ENCODE results near the gene EEIG1.

Gene EEIG1

GRCh38 chr9:127972236-127972871, 8.4 kb downstream of the EEIG1 start:
- Histone ChIP-seq H3K36me3 (ENCODE audit: control insufficient read depth, insufficient read depth, low read length) (peaks cover 3% of the 10 kb centered on the region), H3K4me1 (ENCODE audit: control insufficient read depth, insufficient read depth, low read length) (peaks cover 15% of the 10 kb centered on the region), H3K4me3 (ENCODE audit: low read depth, low read length) (no peak overlapping the region), H3K9ac (ENCODE audit: low read depth, low read length) (peak overlapping the region; percentile 73), H3K9me3 (ENCODE audit: control insufficient read depth, insufficient read depth, low read length) (no peaks in the 10 kb centered on the region), H3K27me3 (ENCODE audit: control insufficient read depth, insufficient read depth, low read length) (no peaks in the 10 kb centered on the region)

- peaks cover 11% of the 10 kb centered on the region for H3K4me1 ChIP-seq (ENCODE audit: control insufficient read depth, insufficient read depth, low read length)
- peak overlapping the region; percentile 73 for H3K9ac ChIP-seq (ENCODE audit: low read depth, low read length)
- no peaks in the 10 kb centered on the region for H3K9me3 ChIP-seq (ENCODE audit: control insufficient read depth, insufficient read depth, low read length)
- H3K36me3 ChIP-seq (ENCODE audit: control insufficient read depth, insufficient read depth, low read length): peaks cover 3% of the 10 kb centered on the region
- H3K4me3 ChIP-seq (ENCODE audit: low read depth, low read length): no peak overlapping the region
- H3K27me3 ChIP-seq (ENCODE audit: control insufficient read depth, insufficient read depth, low read length): no peaks in the 10 kb centered on the region
Measured at GRCh38 chr9:127971357-127972235, 9.2 kb downstream of the EEIG1 start.

- H3K9me3 ChIP-seq (ENCODE audit: control insufficient read depth, insufficient read depth, low read length): no peaks in the 10 kb centered on the region
- H3K9ac ChIP-seq (ENCODE audit: low read depth, low read length): peak overlapping the region; percentile 54
- no peak overlapping the region for H3K4me3 ChIP-seq (ENCODE audit: low read depth, low read length)
Measured at GRCh38 chr9:127970401-127971313, 10.1 kb downstream of the EEIG1 start.

GRCh38 chr9:127968700-127969383, 11.9 kb downstream of the EEIG1 start:
- Histone ChIP-seq H3K27me3 (ENCODE audit: control insufficient read depth, insufficient read depth, low read length) (no peaks in the 10 kb centered on the region), H3K4me1 (ENCODE audit: control insufficient read depth, insufficient read depth, low read length) (peaks cover 9% of the 10 kb centered on the region), H3K9me3 (ENCODE audit: control insufficient read depth, insufficient read depth, low read length) (no peaks in the 10 kb centered on the region), H3K36me3 (ENCODE audit: control insufficient read depth, insufficient read depth, low read length) (peaks cover 6% of the 10 kb centered on the region), H3K4me3 (ENCODE audit: low read depth, low read length) (no peak overlapping the region), H3K9ac (ENCODE audit: low read depth, low read length) (no peak overlapping the region)

More at GRCh38 chr9:127970401-127971313, 10.1 kb downstream of the EEIG1 start:
- Histone ChIP-seq H3K27me3 (ENCODE audit: control insufficient read depth, insufficient read depth, low read length) (no peaks in the 10 kb centered on the region), H3K4me1 (ENCODE audit: control insufficient read depth, insufficient read depth, low read length) (peaks cover 11% of the 10 kb centered on the region), H3K36me3 (ENCODE audit: control insufficient read depth, insufficient read depth, low read length) (peaks cover 3% of the 10 kb centered on the region)

- H3K4me1 ChIP-seq (ENCODE audit: control insufficient read depth, insufficient read depth, low read length): peaks cover 9% of the 10 kb centered on the region
- H3K36me3 ChIP-seq (ENCODE audit: control insufficient read depth, insufficient read depth, low read length): peaks cover 7% of the 10 kb centered on the region
- H3K27me3 ChIP-seq (ENCODE audit: control insufficient read depth, insufficient read depth, low read length): no peaks in the 10 kb centered on the region
- no peak overlapping the region for H3K9ac ChIP-seq (ENCODE audit: low read depth, low read length)
- no peak overlapping the region for H3K4me3 ChIP-seq (ENCODE audit: low read depth, low read length)
- H3K9me3 ChIP-seq (ENCODE audit: control insufficient read depth, insufficient read depth, low read length): no peaks in the 10 kb centered on the region
Measured at GRCh38 chr9:127968042-127968441, 12.7 kb downstream of the EEIG1 start.

GRCh38 chr9:127967151-127967809, 13.5 kb downstream of the EEIG1 start:
- Histone ChIP-seq H3K9me3 (ENCODE audit: control insufficient read depth, insufficient read depth, low read length) (no peaks in the 10 kb centered on the region), H3K27me3 (ENCODE audit: control insufficient read depth, insufficient read depth, low read length) (no peaks in the 10 kb centered on the region), H3K4me1 (ENCODE audit: control insufficient read depth, insufficient read depth, low read length) (peaks cover 8% of the 10 kb centered on the region), H3K36me3 (ENCODE audit: control insufficient read depth, insufficient read depth, low read length) (peaks cover 9% of the 10 kb centered on the region), H3K9ac (ENCODE audit: low read depth, low read length) (no peak overlapping the region), H3K4me3 (ENCODE audit: low read depth, low read length) (no peak overlapping the region)

- H3K36me3 ChIP-seq (ENCODE audit: control insufficient read depth, insufficient read depth, low read length): peaks cover 7% of the 10 kb centered on the region
- no peaks in the 10 kb centered on the region for H3K9me3 ChIP-seq (ENCODE audit: control insufficient read depth, insufficient read depth, low read length)
- H3K9ac ChIP-seq (ENCODE audit: low read depth, low read length): no peak overlapping the region
Measured at GRCh38 chr9:127966416-127967150, 14.2 kb downstream of the EEIG1 start.

GRCh38 chr9:127965953-127966352, 14.8 kb downstream of the EEIG1 start:
- H3K9ac ChIP-seq (ENCODE audit: low read depth, low read length): peak overlapping the region; percentile 54
- H3K27me3 ChIP-seq (ENCODE audit: control insufficient read depth, insufficient read depth, low read length): no peaks in the 10 kb centered on the region
- H3K4me1 ChIP-seq (ENCODE audit: control insufficient read depth, insufficient read depth, low read length): no peaks in the 10 kb centered on the region
- H3K36me3 ChIP-seq (ENCODE audit: control insufficient read depth, insufficient read depth, low read length): peaks cover 8% of the 10 kb centered on the region
- no peaks in the 10 kb centered on the region for H3K9me3 ChIP-seq (ENCODE audit: control insufficient read depth, insufficient read depth, low read length)
- no peak overlapping the region for H3K4me3 ChIP-seq (ENCODE audit: low read depth, low read length)

More at GRCh38 chr9:127966416-127967150, 14.2 kb downstream of the EEIG1 start:
- Histone ChIP-seq H3K4me1 (ENCODE audit: control insufficient read depth, insufficient read depth, low read length) (peaks cover 1% of the 10 kb centered on the region), H3K4me3 (ENCODE audit: low read depth, low read length) (no peak overlapping the region), H3K27me3 (ENCODE audit: control insufficient read depth, insufficient read depth, low read length) (no peaks in the 10 kb centered on the region)

- no peaks in the 10 kb centered on the region for H3K9me3 ChIP-seq (ENCODE audit: control insufficient read depth, insufficient read depth, low read length)
- H3K4me1 ChIP-seq (ENCODE audit: control insufficient read depth, insufficient read depth, low read length): no peaks in the 10 kb centered on the region
- no peaks in the 10 kb centered on the region for H3K27me3 ChIP-seq (ENCODE audit: control insufficient read depth, insufficient read depth, low read length)
- no peak overlapping the region for H3K9ac ChIP-seq (ENCODE audit: low read depth, low read length)
- no peak overlapping the region for H3K4me3 ChIP-seq (ENCODE audit: low read depth, low read length)
- peaks cover 8% of the 10 kb centered on the region for H3K36me3 ChIP-seq (ENCODE audit: control insufficient read depth, insufficient read depth, low read length)
Measured at GRCh38 chr9:127963359-127964064, 17.3 kb downstream of the EEIG1 start.

- Histone ChIP-seq H3K27me3 (ENCODE audit: control insufficient read depth, insufficient read depth, low read length) (no peaks in the 10 kb centered on the region), H3K4me1 (ENCODE audit: control insufficient read depth, insufficient read depth, low read length) (no peaks in the 10 kb centered on the region), H3K4me3 (ENCODE audit: low read depth, low read length) (no peak overlapping the region), H3K9ac (ENCODE audit: low read depth, low read length) (no peak overlapping the region), H3K36me3 (ENCODE audit: control insufficient read depth, insufficient read depth, low read length) (peaks cover 8% of the 10 kb centered on the region), H3K9me3 (ENCODE audit: control insufficient read depth, insufficient read depth, low read length) (no peaks in the 10 kb centered on the region)
Measured at GRCh38 chr9:127963041-127963358, 17.8 kb downstream of the EEIG1 start.
